ENCODE data around the gene CSF1R. TPM values are rescaled to one million over a fixed set of nuclear protein-coding genes. Genes with fewer than 3 reads are reported as not detected.

The CSF1R gene
- polyA plus RNA-seq, 1 donor from 2014 or later = not detected

- no peaks in the 10 kb centered on the region for H3K36me3 ChIP-seq (ENCODE audit: insufficient read depth, low read length)
- H3K27ac ChIP-seq (ENCODE audit: low read length) = no peak overlapping the region
- no peak overlapping the region for H3K4me2 ChIP-seq (ENCODE audit: low read length)
- no peaks in the 10 kb centered on the region for H3K9me2 ChIP-seq (ENCODE audit: insufficient read depth, low read length)
- H3F3A ChIP-seq (ENCODE audit: insufficient read depth, low read length, poor library complexity, severe bottlenecking) = no peaks in the 10 kb centered on the region
- no peaks in the 10 kb centered on the region for H3K79me2 ChIP-seq (replicated peaks; ENCODE audit: insufficient read depth, low read length)
- no peak overlapping the region for H3K9ac ChIP-seq (ENCODE audit: low read length)
- no peak overlapping the region for H3K4me3 ChIP-seq (ENCODE audit: low read length)
- H3K9me3 ChIP-seq (ENCODE audit: low read length) = no peaks in the 10 kb centered on the region
- no peak for TF ChIP-seq REST (IDR thresholded peaks at IDR 0.05; ENCODE audit: borderline replicate concordance)
- no peak for TF ChIP-seq EZH2 (IDR thresholded peaks at IDR 0.05; ENCODE audit: borderline replicate concordance, insufficient read depth, low read length, poor library complexity, severe bottlenecking)
- no peak for TF ChIP-seq POLR2AphosphoS5 (IDR thresholded peaks at IDR 0.05)
- TF ChIP-seq TAF1 (IDR thresholded peaks at IDR 0.05; ENCODE audit: low read depth) = no peak
- TF ChIP-seq SMC3 (conservative IDR thresholded peaks at IDR 0.05; ENCODE audit: poor library complexity) = no peak
- no peak for TF ChIP-seq EP300 (conservative IDR thresholded peaks at IDR 0.05; ENCODE audit: poor library complexity, severe bottlenecking)
- no peak for TF ChIP-seq MXI1 (conservative IDR thresholded peaks at IDR 0.05; ENCODE audit: poor library complexity, severe bottlenecking)
- H2AFZ ChIP-seq (ENCODE audit: low read depth, low read length) = no peak overlapping the region
- H3K27me3 ChIP-seq (ENCODE audit: insufficient read depth, low read depth, low read length) = no peaks in the 10 kb centered on the region
- no peaks in the 10 kb centered on the region for H4K20me1 ChIP-seq (ENCODE audit: insufficient read depth)
Observed at GRCh38 chr5:150117945-150118560, 31.7 kb upstream of the CSF1R start.

GRCh38 chr5:150116667-150117400 is 30.5 kb upstream of the CSF1R start:
- Histone ChIP-seq H3F3A (ENCODE audit: insufficient read depth, low read length, poor library complexity, severe bottlenecking) (no peaks in the 10 kb centered on the region), H2AFZ (ENCODE audit: low read depth, low read length) (no peak overlapping the region), H3K27me3 (ENCODE audit: insufficient read depth, low read depth, low read length) (no peaks in the 10 kb centered on the region), H3K9ac (ENCODE audit: low read length) (no peak overlapping the region), H3K4me2 (ENCODE audit: low read length) (no peak overlapping the region), H3K4me3 (ENCODE audit: low read length) (no peak overlapping the region), H3K9me2 (ENCODE audit: insufficient read depth, low read length) (no peaks in the 10 kb centered on the region), H3K36me3 (ENCODE audit: insufficient read depth, low read length) (no peaks in the 10 kb centered on the region), H4K20me1 (ENCODE audit: insufficient read depth) (no peaks in the 10 kb centered on the region), H3K9me3 (ENCODE audit: low read length) (no peaks in the 10 kb centered on the region), H3K27ac (ENCODE audit: low read length) (no peak overlapping the region), H3K79me2 (replicated peaks; ENCODE audit: insufficient read depth, low read length) (no peaks in the 10 kb centered on the region)
- TF ChIP-seq REST (IDR thresholded peaks at IDR 0.05; ENCODE audit: borderline replicate concordance) = no peak
- no peak for TF ChIP-seq POLR2AphosphoS5 (IDR thresholded peaks at IDR 0.05)
- no peak for TF ChIP-seq CTCF (IDR thresholded peaks at IDR 0.05; ENCODE audit: poor library complexity, severe bottlenecking)
- TF ChIP-seq RAD21 (conservative IDR thresholded peaks at IDR 0.05) = no peak
- no peak for TF ChIP-seq SMC3 (conservative IDR thresholded peaks at IDR 0.05; ENCODE audit: poor library complexity)
- TF ChIP-seq EP300 (conservative IDR thresholded peaks at IDR 0.05; ENCODE audit: poor library complexity, severe bottlenecking) = no peak
- no peak for TF ChIP-seq EZH2 (IDR thresholded peaks at IDR 0.05; ENCODE audit: borderline replicate concordance, insufficient read depth, low read length, poor library complexity, severe bottlenecking)
- no peak for TF ChIP-seq TAF1 (IDR thresholded peaks at IDR 0.05; ENCODE audit: low read depth)
- no peak for TF ChIP-seq MXI1 (conservative IDR thresholded peaks at IDR 0.05; ENCODE audit: poor library complexity, severe bottlenecking)

All from neural cell (in vitro differentiated cells).